Endothelial cell of umbilical vein (primary cell): ENCODE measurements around the gene IL1R2. TPM values are rescaled to one million over a fixed set of nuclear protein-coding genes. Genes with fewer than 3 reads are reported as not detected.

Source experiments
- BruUV-seq: library from RNA; stranded (reverse); fragments of 400-500 nt; replicated peaks from 2 replicates; lab custom pipeline; 2021; lab: Mats Ljungman, UMichigan
- CTCF ChIA-PET: fragments of 300-600, 350-600 bp; sonication (Branson Sonifier 250); formaldehyde crosslinking; loops from one replicate; lab custom pipeline; 2021; ENCODE audit warnings: antibody characterized with exemption, inconsistent platforms; lab: Charles Lee
- POLR2A ChIA-PET: fragments of 300-600, 350-600 bp; sonication (Branson Sonifier 250); formaldehyde crosslinking; loops from one replicate; lab custom pipeline; 2021; ENCODE audit warnings: antibody characterized with exemption, inconsistent platforms; lab: Charles Lee
- DNase-seq: peaks from one replicate; pipeline ENCODE4 v3.0.0-alpha.2; 2011; ENCODE audit warnings: low read depth, low spot score
- FAIRE-seq: peaks from 2 replicates; lab custom pipeline; 2011; peaks lifted over from hg19 to GRCh38; lab: Jason Lieb, UNC
- H2AFZ ChIP-seq: 2 replicates; pipeline ENCODE4 v1.6.0; 2012; ENCODE audit warnings: low read depth, low read length, control low read depth, inconsistent platforms
- H3K27ac ChIP-seq: 2 replicates; pipeline ENCODE4 v1.5.1; 2011; ENCODE audit warnings: low read depth, mild to moderate bottlenecking, control low read depth, low read length, moderate library complexity; ENCODE audit not compliant: insufficient read depth
- H3K27me3 ChIP-seq, 2 experiments: 2 replicates each; pipeline versions ENCODE4 v1.6.0 to v1.6.1; 2011; ENCODE audit warnings: low read length in 2 of 2, mixed read lengths in 1 of 2; ENCODE audit not compliant: control insufficient read depth in 2 of 2, insufficient read depth in 2 of 2
- H3K36me3 ChIP-seq, 2 experiments: 2 replicates in 1 of 2; 3 replicates in 1 of 2; pipeline ENCODE4 v1.5.1; 2011; ENCODE audit warnings: low read length in 2 of 2, mild to moderate bottlenecking in 1 of 2, moderate library complexity in 1 of 2; ENCODE audit not compliant: control insufficient read depth in 2 of 2, insufficient read depth in 2 of 2; ENCODE audit errors: extremely low read depth in 1 of 2
- H3K4me1 ChIP-seq: 3 replicates; pipeline ENCODE4 v1.5.1; 2011; ENCODE audit warnings: mild to moderate bottlenecking, low read length; ENCODE audit not compliant: control insufficient read depth, insufficient read depth; ENCODE audit errors: extremely low read depth
- H3K4me2 ChIP-seq: 2 replicates; pipeline ENCODE4 v1.6.1; 2011; ENCODE audit warnings: low read length, control low read depth, mixed read lengths; ENCODE audit not compliant: insufficient read depth
- H3K4me3 ChIP-seq, 3 experiments: fragments of 200-600 bp in 1 of 3; sonication (generic), shearing (Covaris generic) in 1 of 3; replicated peaks in 1 of 3; 2 replicates each; pipeline ENCODE4 v1.5.1; 2011 to 2016; ENCODE audit warnings: control low read depth in 3 of 3, low read length in 3 of 3, mild to moderate bottlenecking in 2 of 3, inconsistent platforms in 1 of 3, low read depth in 1 of 3, moderate library complexity in 1 of 3; ENCODE audit not compliant: insufficient read depth in 1 of 3
- H3K79me2 ChIP-seq: 2 replicates; pipeline ENCODE4 v1.6.0; 2012; ENCODE audit warnings: low read length, inconsistent platforms; ENCODE audit not compliant: control insufficient read depth, insufficient read depth
- H3K9ac ChIP-seq: replicated peaks from 2 replicates; pipeline ENCODE3; 2011; ENCODE audit warnings: low read length, control low read depth; ENCODE audit not compliant: insufficient read depth; ENCODE audit errors: extremely low read depth
- H3K9me1 ChIP-seq: replicated peaks from 3 replicates; pipeline ENCODE4 v1.6.0; 2011; ENCODE audit warnings: mild to moderate bottlenecking, low read length; ENCODE audit not compliant: control insufficient read depth, insufficient read depth; ENCODE audit errors: extremely low read depth
- H3K9me3 ChIP-seq: replicated peaks from 2 replicates; pipeline ENCODE4 v1.5.1; 2012; ENCODE audit warnings: low read length, inconsistent platforms; ENCODE audit not compliant: control insufficient read depth, insufficient read depth
- H4K20me1 ChIP-seq: replicated peaks from 2 replicates; pipeline ENCODE3; 2011; ENCODE audit warnings: mild to moderate bottlenecking, low read length; ENCODE audit not compliant: control insufficient read depth, insufficient read depth; ENCODE audit errors: extremely low read depth
- CTCF ChIP-seq, 2 donors: IDR thresholded peaks; 1 replicate in 1 of 2; 2 replicates in 1 of 2; pipeline ENCODE4 v1.5.1; 2011; ENCODE audit warnings: low read length in 2 of 2, mild to moderate bottlenecking in 2 of 2, moderate library complexity in 2 of 2, control low read depth in 1 of 2, inconsistent platforms in 1 of 2, low read depth in 1 of 2; ENCODE audit not compliant: insufficient read depth in 1 of 2; ENCODE audit errors: extremely low read depth in 1 of 2
- EZH2 ChIP-seq: IDR thresholded peaks from 2 replicates; pipeline ENCODE4 v1.6.1; 2012; ENCODE audit warnings: borderline replicate concordance, low read depth, mild to moderate bottlenecking, moderate library complexity, low read length, inconsistent platforms; ENCODE audit not compliant: severe bottlenecking
- FOS ChIP-seq: IDR thresholded peaks from 2 replicates; pipeline ENCODE4 v1.6.1; 2011; ENCODE audit warnings: mild to moderate bottlenecking, low read length, moderate library complexity, borderline replicate concordance; ENCODE audit not compliant: insufficient read depth
- GATA2 ChIP-seq: IDR thresholded peaks from 2 replicates; pipeline ENCODE4 v1.7.0; 2011; ENCODE audit warnings: low read depth, mild to moderate bottlenecking, moderate library complexity, mixed read lengths, low read length; ENCODE audit not compliant: insufficient read length, insufficient read depth
- JUN ChIP-seq: IDR thresholded peaks from 2 replicates; pipeline ENCODE4 v1.6.1; 2011; ENCODE audit warnings: borderline replicate concordance, low read depth; ENCODE audit not compliant: insufficient read length, insufficient read depth
- MYC ChIP-seq: IDR thresholded peaks from one replicate; pipeline ENCODE4 v1.6.1; 2011; ENCODE audit warnings: mild to moderate bottlenecking, low read depth, low read length
- POLR2A ChIP-seq: IDR thresholded peaks from 2 replicates; pipeline ENCODE4 v1.6.1; 2012; ENCODE audit warnings: low read depth, mild to moderate bottlenecking, control low read depth, low read length
- POLR2AphosphoS5 ChIP-seq: IDR thresholded peaks from 2 replicates; pipeline ENCODE4 v1.6.1; 2012; ENCODE audit warnings: low read depth, mild to moderate bottlenecking, control low read depth, low read length, moderate library complexity; ENCODE audit not compliant: insufficient read depth
- dilution Hi-C: fragments of 300-500 bp; cut with MboI; formaldehyde crosslinking; loops from one replicate; pipeline ENCODE4 v1.15.0; 2019; ENCODE audit warnings: low sequenced_read_pairs; ENCODE audit not compliant: extremely low pct_ligation_motif_present
- intact Hi-C: fragments of 100-400 bp; cut with micrococcal nuclease; formaldehyde crosslinking; loops from one replicate; pipeline ENCODE4 v1.10.0; 2022
- polyA plus RNA-seq, 4 experiments: library from polyadenylated mRNA; depleted of rRNA in 3 of 4; stranded (reverse) in 3 of 4; unstranded in 1 of 4; fragments of >200 nt; gene quantifications; 2 replicates each; pipeline versions ENCODE4 v1.2.1 to v1.2.3, GENCODE V29; 2011 to 2012; ENCODE audit warnings: missing spikeins in 1 of 4
- total RNA-seq: library from RNA; stranded (reverse); gene quantifications from 2 replicates; pipeline ENCODE4 v1.2.3, GENCODE V29; 2021
- TF ChIP-seq, protein P1 (sequence below): IDR thresholded peaks from 2 replicates; pipeline ENCODE4 v1.6.1; 2011; ENCODE audit not compliant: insufficient read depth, insufficient read length

IL1R2 gene
- total and polyA plus RNA-seq, 2 donors (not counting 3 experiments of a cell fraction or from before 2014, with no cell fraction given), result not detected

DNA sequence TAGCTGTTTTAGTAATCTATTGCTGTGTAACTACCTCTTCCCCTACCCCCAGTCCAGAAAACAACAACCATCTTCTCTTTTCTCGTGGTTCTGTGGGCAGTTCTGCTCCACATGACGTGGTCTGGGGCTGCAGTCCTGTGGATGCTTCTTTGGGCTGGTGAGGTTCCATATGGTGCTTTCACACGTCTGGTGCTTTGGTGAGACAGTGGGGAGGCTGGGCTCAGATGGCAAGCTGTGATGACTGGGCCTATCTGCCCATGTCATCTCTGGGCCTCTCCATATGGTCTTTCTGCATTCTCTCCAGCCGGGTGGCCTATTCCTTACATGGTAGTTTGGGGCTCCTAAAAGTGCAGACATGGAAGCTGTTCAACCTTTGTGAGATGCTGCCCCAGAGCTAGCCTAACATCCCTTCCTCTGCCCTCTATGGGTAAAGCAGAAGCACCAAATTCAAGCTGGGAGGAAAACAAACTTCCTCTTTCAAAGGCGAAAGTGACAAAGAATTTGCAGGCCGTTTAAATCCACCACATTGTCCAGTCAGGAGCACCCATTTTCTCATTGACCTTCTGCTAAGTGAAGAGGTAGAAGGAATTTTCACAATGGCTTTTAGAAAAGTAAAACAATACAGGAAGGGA lies 82.5 kb downstream of the IL1R2 start:
- ChIA-PET POLR2A (no interaction called here), CTCF (no interaction called here)
- no peak overlapping the region for H3K4me2 ChIP-seq

DNA sequence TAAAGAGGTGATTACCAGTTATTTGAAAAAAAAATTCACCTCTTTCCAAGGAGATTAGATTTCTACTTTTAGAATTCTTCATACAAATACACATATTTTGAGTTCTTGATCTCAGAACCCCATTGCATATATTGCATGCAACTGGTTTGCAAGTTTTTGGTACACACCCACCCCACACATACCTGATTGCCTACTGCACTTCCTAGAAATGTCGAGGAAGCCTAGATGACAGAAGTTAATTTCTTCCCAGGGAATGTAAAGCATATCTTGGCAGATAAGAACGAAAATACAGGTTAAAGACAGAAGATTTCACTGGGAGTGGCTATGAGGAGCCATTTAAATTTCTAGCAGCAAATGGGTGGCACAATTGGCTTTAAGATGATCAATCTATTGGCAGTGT lies 83.7 kb downstream of the IL1R2 start:
- FAIRE-seq (no peak), DNase-seq (no peak)
- no peak for TF ChIP-seq FOS
- TF ChIP-seq JUN, result no peak
- no peak for TF ChIP-seq MYC
- no peak for TF ChIP-seq POLR2A
- TF ChIP-seq CTCF (IDR thresholded peaks at IDR 0.05; ENCODE audit: extremely low read depth in 1 of 2, insufficient read depth in 1 of 2, low read depth in 1 of 2, low read length in 2 of 2), result no peak
- TF ChIP-seq, protein P1, sequence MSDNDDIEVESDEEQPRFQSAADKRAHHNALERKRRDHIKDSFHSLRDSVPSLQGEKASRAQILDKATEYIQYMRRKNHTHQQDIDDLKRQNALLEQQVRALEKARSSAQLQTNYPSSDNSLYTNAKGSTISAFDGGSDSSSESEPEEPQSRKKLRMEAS, result no peak
- no peak for TF ChIP-seq POLR2AphosphoS5
- no peak for TF ChIP-seq EZH2
- no peak for TF ChIP-seq GATA2
- ChIA-PET CTCF (no interaction called here), POLR2A (no interaction called here)
- H3K4me3 ChIP-seq, result no peak overlapping the region
- no peak overlapping the region for H3K9ac ChIP-seq
- H2AFZ ChIP-seq, result no peak overlapping the region
- H3K27ac ChIP-seq, result no peak overlapping the region
- H3K4me2 ChIP-seq, result no peak overlapping the region
- no peaks in the 10 kb centered on the region for H3K27me3 ChIP-seq
- no peaks in the 10 kb centered on the region for H3K9me3 ChIP-seq
- H3K4me1 ChIP-seq, result no peaks in the 10 kb centered on the region
- no TSS peak for BruUV-seq
- intact Hi-C loops (no loop called here), dilution Hi-C loops (no loop called here)
- H3K36me3 ChIP-seq, result no peaks in the 10 kb centered on the region
- no peaks in the 10 kb centered on the region for H3K79me2 ChIP-seq
- H3K9me1 ChIP-seq, result no peaks in the 10 kb centered on the region
- H4K20me1 ChIP-seq, result no peaks in the 10 kb centered on the region

More for the DNA sequence above, 82.5 kb downstream of the IL1R2 start:
- no peak for DNase-seq
- Histone ChIP-seq H3K9me1 (no peaks in the 10 kb centered on the region), H3K27ac (no peak overlapping the region), H3K79me2 (no peaks in the 10 kb centered on the region), H2AFZ (no peak overlapping the region), H3K9ac (no peak overlapping the region), H4K20me1 (no peaks in the 10 kb centered on the region), H3K9me3 (no peaks in the 10 kb centered on the region), H3K4me3 (no peak overlapping the region), H3K4me1 (no peaks in the 10 kb centered on the region), H3K36me3 (no peaks in the 10 kb centered on the region), H3K27me3 (no peaks in the 10 kb centered on the region)
- no peak for FAIRE-seq
- TF ChIP-seq MYC, result no peak
- no peak for TF ChIP-seq JUN
- no peak for TF ChIP-seq POLR2A
- dilution Hi-C loops, result no loop called here
- intact Hi-C loops, result no loop called here
- no TSS peak for BruUV-seq
